Endometrial microvascular endothelial cells (primary cell): ENCODE results near the gene LLGL2. TPM values are rescaled to one million over a fixed set of nuclear protein-coding genes. Genes with fewer than 3 reads are reported as not detected.

Source experiments
- in situ Hi-C: cut with HindIII; loops from 2 replicates; pipeline ENCODE4 v1.10.0; 2017; ENCODE audit warnings: low sequenced_read_pairs, low pct_unique_long_range_greater_than_20kb; ENCODE audit errors: inconsistent ontology term
- total RNA-seq: library from RNA; depleted of rRNA; stranded (reverse); fragments of >200 nt; gene quantifications from one replicate; pipeline ENCODE4 v1.2.3, GENCODE V29; 2015; ENCODE audit errors: inconsistent ontology term

Gene LLGL2
- total RNA-seq, 1 donor from 2014 or later = 1.2 TPM

DNA sequence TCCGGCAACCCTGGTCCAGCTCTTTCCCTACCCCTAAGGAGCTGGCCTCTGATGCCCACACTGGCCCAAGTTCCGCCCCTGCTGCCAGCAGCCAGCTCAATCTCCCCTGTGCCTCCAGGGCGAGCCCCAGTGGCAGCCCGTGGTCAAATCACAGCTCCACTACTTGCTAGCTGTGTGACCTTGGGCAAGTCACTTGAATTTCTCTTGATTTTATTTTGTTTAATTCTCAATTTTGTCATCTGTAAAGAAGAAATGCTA is 20.4 kb upstream of the LLGL2 start:
- in situ Hi-C loops = no loop called here

DNA sequence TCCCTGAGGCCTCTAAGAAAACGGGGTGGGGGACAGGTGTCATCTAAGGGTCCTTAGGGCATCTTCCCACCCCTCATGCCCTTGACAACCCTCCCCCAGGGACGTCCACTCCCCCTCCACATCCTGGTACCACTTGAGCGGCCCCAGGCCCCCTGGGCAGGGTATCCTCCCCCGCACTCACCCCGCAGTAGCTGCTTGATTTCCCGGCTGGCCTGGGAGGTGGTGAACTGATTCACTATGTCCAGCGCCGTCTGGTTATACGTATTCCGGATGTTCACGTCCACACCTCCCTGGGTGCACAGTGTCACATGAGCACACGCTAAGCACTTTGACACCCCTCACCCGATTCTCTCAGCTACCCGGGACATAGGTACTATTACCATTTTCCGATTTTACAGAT is 19.9 kb upstream of the LLGL2 start:
- in situ Hi-C loops = no loop called here

DNA sequence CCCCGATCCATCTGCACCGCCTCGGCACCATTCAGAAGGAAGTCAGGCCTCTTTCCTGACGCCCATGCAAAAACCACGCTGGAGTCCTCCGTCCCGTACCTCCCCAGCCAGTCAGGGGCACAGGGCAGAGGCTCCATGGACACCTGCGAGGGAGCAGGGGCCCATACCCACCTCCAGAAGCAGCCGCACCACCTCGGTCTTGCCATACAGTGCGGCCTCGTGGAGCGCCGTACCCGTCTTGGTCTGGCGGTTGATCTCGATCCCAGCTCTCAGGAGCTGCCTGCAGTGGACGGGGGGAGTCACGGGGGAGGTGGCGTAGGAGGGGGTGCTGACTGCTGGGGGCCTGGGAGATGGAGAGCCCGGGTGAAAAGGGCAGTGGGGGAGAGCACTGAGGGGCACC is 19.4 kb upstream of the LLGL2 start:
- in situ Hi-C loops = no loop called here

DNA sequence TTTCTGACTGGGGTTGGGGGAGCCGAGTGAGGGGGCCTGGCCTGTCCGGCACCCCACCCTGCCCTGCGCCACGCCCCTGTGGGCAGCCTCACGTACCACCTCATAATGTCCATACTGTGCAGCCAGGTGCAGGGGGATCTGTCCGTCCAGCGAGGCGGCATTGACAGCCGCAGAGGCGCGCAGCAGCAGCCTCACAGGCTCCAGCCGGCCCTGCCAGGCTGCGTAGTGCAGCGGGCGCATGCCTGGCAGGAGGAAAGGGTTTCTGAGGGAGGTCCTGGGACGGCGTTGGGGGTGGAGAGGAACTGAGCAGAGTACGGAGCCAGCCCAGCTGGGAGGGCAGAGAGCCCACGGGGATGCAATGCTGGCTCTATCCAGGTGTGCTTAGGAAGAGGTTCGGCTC is 18.6 kb upstream of the LLGL2 start:
- in situ Hi-C loops = no loop called here

DNA sequence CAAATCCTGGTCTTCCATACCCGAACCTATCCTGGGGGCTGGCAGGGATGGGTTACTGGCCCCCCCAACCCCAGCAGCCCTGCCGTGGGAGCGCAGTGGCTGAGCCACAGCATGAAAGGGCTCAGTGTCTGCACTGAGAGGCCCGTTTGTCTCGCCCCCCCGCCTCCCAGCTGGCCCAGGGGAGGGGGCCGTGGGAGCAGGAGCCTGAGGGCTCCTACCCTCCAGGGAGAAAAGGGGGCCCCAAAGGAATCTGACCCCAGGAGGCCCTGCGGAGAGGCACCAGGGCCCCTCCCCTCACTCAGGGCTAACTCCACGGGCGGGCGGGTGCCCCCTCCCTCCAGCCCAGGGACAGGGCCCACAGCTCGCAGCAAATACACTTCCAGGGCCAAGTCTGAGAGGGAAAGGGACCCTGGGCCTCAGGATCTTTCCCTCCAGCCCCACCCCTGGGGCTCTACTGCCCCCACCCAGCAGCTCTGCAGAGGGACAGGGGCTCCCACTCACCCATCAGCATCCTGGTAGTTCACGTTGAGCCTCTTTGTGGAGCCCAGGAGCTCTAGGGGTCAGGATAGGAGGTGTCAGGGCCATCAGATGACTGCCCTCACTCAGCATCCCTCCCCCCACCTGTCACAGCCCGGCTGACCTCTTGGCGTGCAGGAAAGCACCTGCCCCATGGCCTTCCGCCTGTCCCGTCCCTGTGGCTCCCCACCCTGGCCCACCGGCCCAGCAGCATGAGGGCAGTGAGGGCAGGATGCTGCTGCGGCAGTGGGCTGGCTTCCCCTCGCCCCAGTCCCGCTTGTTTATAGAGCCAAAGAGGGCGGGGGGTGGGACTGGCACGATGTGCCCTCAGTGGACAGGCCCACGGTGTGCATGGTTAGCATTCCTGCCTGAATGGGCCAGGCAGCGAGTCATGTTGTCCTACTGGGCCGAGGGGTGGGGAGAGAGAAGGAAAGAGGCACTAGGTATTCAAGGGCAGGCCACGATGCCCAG is 17.5 kb upstream of the LLGL2 start:
- in situ Hi-C loops = no loop called here

DNA sequence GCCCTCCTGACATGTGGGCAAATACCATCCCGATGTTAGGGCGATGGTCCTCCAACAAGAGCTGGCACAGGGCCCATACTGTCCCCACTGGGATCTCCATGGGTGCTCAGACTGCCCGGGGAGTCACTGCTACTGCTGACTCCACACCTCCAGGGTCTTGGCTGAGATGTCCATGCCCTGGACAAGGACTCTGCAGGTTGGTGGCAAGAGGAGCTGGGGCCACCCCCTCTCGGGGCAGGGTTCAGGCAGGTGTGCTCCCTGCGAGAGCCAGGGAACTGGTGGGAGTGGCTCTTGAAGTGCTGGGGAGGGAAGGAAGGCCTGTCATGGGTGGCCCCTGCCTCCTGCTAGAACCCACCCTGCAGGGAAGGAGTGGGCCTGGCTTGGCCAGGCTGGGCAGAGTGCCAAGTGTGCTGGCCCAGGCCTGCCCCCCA is 16.6 kb upstream of the LLGL2 start:
- in situ Hi-C loops = no loop called here

DNA sequence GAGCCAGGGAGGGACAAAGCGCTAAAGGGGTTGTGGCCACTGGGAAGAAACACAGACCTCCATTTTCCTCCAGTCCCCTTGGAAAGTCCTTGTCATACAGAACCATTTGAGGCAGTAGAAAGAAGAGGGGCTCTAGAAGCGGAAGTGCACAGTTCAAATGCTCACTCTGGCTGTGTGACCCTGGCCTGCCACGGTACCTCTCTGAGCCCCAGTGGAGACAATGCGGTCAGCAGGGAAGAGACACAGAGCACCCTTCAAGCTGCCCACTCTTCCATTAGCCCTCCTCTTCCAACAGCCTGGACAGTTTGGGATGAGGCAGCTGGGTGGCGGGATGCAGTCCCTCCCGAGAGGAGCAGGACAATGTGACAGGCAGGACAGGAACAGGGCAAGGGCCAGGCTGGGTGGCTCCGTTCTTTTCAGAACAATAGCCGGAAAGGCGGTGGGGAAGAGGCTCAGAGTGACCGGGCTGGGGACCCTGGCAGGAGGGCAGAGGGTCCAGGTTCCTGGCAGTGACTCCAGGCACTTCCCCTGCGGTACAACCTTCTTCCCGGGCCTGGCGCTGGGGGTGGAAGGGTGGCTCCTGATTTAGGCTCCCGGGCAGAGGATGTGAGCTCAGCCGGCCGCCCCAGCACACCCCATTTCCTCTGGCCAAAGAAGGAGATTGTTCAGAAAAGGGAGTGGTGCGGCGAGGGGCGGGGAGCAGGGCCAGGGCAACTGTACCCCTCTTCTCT is 15.8 kb upstream of the LLGL2 start:
- in situ Hi-C loops = no loop called here

DNA sequence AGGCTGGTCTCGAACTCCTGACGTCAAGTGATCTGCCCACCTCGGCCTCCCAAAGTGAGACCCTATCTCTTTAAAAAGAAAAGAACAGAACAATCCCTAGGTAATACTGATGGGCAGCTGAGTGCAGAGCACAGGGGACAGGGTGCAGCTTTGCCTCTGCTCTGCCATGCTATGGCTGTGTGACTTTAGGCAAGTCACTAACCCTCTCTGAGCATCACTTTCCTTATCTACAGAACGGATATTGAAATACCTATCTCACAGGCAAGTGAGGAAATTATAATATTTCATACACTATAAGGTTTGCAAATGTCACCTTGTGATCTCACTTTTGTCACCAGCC is 14.3 kb upstream of the LLGL2 start:
- in situ Hi-C loops = no loop called here

DNA sequence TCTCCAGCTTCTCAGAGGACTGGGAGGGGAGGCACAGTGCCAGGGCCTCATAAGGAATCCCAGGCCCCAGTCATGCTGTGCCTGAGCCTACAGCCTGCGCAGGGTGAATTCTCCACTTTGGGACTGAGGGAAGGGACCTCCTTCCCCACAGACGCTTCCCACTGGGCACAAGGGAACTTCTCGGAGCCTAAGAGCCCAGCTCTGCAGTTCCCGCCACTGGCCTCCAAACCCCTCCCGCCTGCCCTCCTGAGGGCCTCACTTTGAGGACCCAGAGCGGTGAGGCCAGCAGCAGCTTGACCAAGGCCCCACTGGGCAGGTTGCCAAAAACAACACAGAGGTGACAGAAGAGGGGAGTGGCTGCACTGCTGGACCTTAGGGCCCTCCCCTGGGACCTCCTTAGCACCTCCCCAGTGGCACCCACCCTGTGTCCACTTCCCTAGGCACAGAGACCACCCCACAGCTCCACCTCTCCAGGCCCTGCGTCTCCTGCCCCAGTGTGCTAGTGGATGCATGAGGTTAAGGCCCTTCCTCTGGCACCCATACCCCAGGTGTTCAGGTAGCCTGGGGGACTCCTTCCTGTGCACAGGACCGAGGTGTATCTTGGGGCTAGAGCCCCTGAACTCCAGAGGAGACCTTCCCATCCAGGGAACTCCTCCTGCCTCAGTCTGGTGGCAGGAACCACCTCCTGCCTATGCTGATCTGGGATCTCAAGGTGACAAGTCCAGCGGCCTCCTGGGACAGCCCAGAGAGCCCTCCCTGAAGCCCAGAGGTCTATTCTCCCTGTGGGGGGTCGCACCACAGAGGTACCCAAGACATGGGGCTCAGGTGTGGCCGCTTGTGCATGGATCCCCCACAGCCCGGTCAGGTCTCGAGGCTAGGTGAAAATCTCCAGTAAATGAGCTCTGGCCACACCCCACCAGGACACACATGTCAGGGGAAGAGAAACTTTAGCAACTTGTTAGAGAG is 13.6 kb upstream of the LLGL2 start:
- in situ Hi-C loops = no loop called here

DNA sequence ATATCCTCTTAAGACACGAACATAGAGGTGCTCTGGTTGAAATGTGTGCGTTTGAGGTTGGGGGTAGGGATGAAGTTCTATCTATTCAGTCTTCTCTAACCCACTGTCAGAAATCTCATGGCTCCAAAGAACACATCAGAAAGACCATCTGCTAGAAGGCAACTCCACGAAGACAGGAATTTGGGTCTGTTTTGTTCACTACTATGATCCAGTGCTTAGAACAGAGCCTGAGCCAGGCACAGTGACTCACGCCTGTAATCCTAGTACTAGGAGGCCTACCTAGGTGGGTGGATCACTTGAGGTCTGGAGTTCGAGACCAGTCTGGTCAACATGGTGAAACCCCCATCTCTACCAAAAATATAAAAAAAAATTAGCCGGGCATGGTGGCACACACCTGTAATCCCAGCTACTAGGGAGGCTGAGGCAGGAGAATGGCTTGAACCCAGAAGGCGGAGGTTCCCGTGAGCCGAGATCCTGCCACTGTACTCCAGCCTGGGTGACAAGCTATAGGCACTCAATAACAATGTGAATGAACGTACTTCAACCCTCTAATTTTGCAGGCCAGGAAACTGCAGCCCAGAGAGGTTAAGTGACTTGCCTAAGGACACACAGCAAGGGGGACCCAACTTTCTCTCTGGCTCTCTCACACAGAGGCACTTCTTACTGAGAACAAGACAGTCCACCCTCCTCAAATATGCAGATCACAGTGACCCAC is 12.4 kb upstream of the LLGL2 start:
- in situ Hi-C loops = no loop called here

DNA sequence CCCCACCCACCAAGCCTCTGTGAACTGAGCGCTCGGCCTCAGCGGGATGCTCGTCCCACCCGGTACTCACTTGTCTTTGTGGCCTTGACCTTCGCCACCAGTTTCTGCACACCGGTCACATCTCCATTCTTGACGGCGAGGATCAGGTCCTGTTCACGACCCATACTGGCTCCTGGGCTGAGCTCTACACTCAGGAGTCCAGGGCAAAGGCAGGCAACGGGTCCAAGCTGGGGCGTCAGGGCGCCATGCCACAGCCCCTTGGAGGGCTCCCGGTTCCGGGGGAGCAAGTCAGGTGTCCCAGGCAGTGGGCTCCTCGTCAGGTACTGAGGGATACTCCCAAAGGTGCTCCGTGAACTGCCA is 11.9 kb upstream of the LLGL2 start:
- in situ Hi-C loops = no loop called here

DNA sequence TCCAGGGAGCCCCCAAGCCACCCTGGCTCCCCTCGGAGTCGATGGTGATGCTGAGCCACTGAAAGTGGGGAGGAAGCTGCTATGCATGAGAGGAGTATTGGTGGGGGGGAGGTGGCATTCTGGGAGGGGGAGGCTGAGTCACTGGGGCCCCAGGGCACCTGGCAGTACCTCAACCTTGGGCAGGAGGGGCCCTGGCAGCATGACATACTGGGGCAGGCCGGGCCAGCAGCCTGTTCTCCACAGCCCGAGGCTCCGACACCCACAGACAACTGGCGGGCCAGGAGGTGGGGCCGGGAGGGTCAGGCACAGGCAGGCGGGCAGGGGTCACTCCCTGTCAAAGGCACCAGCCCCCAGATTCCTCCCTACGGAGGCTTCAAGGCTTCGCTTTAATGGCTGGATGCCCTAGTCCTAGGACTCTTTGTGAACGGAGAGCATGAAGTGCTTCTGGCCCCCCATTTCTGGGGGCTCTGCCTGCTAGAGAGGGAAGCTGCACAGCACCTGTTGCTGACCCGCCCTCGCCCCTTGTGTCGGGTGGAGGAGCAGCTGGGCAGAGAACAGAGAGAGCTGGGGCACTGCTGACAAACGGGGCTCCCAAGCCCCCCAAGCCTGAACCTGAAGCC is 11.1 kb upstream of the LLGL2 start:
- in situ Hi-C loops = no loop called here

DNA sequence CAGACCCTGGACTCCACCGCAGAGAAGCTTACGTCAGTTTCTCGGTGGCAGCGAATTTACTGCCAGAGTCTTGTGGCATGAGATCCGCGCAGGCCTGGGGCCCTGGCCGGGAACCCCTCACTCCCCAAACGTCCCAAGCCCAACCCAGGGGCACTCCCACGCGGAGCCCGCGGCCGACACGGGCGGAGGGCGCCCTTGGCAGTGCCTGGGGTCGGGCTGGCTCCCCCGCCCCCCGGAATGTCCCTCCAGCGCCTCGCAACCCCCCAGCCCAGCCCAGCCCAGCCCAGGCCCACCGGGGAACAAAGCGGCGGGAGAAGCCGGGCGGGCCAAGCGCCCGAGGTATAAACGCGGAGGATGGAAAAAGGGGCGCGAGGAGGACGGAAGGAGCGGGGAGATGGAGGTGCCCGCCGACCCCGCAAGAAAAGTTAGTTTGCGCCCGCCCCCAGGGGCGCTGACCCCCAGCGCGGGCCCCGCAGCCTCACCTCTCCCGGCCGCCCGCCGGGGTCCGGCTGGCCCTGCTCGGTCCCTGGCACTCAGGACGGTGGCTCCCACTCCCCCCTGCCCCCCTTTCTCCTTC is 10.5 kb upstream of the LLGL2 start:
- in situ Hi-C loops = no loop called here

DNA sequence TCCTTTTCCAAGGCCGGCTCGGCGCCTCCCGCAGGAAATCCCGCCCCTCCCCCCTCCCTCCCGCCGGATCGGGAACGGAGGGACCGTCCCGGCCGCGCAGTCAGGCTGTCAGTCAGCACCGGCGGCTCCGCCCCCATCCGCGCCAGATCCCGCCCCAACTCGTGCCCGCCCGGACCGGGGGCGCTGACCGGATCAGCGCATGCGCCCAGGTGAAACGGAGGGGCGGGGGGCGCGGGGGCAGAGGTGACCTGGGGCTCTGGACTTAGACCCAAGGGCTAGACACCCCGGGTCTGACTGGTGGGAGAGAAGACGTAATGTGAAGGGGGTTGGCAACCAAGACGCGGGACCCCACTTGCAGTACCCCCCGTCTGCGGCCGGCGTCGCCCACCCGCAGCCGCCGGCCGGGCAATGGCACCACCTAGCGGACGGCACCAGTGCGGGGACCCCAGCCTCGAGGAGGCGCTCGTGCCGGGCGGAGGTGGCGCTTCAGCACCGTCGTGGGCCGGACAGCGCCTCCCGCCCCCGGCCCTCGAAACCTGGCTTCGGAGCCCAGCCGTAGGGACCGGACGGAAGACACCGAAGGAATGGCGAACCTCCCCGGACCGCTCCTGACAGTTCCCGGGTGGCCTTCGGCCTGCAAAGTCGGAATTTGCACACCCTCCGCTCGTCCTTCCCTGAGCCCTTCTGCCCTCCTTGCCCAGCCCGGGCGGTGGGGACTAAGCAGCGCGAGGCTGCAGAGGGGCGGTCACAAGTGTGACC is 9.8 kb upstream of the LLGL2 start, which contains the start of gene CASKIN2:
Gene CASKIN2, minus strand, starts transcription at position 42 of the 759 bp plus-strand sequence. CDS start 1,733 bp downstream, outside the sequence.
- in situ Hi-C loops = no loop called here

DNA sequence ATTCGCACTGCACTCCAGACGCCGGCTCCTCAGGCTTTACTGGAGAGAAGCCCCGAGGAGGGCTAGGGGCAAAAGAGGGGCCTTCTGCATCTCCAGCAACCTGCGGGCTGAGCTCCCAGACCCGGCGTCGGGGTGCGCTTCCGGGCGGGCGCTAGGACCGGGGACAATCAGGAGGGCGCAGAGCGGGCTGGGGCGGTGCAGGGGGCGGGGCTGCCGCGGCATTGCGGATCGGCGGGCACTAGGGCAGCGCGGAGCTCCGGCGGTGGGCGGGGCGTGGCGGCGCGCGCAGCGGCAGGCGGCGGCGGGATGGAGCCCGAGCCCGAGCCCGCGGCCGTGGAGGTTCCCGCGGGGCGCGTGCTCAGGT is 9.3 kb upstream of the LLGL2 start, which contains the start of gene TSEN54:
Gene TSEN54, plus strand, starts transcription at position 274 of the 364 bp plus-strand sequence. Its CDS starts 33 bp downstream, at position 307.
- in situ Hi-C loops = no loop called here

DNA sequence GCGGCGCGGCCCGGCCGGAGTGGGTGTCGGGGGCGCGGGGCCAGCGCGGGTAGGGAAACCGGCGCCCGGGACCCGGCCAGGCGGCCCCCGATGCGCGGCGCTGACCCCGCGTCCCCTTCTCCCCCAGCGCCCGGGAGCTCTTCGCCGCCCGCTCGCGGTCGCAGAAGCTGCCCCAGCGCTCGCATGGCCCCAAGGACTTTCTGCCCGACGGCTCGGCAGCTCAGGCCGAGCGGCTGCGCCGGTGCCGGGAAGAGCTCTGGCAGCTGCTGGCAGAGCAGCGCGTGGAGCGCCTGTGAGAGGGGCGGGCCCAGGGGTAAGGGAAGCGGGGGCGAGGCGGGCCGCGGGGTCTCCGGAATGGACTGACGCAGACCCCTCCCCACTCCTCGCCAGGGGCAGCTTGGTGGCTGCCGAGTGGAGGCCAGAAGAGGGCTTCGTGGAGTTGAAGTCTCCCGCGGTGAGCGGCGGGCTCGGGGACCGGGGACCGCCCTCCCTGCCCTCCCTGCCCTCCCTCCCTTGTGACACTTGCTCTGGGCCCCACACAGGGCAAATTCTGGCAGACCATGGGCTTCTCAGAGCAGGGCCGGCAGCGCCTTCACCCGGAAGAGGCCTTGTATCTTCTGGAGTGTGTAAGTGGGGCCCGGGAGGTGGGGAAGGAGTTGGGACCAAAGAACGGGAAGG is 8.7 kb upstream of the LLGL2 start:
- in situ Hi-C loops = no loop called here
